MM.1S (cell line): Measurements from ENCODE around the gene CSNK2A3.

Experiments
- CTCF ChIP-seq: fragments of 300-600 bp; sonication (generic); IDR thresholded peaks from 2 replicates; pipeline ENCODE4 v1.5.1; 2016; ENCODE audit warnings: antibody characterized with exemption, low read length, mixed read lengths
- EZH2 ChIP-seq: fragments of 300-600 bp; sonication (generic); optimal IDR thresholded peaks from 2 replicates; pipeline ENCODE3; 2017; ENCODE audit warnings: low read depth, mild to moderate bottlenecking, antibody characterized with exemption, low read length, mixed read lengths
- EZH2phosphoT487 ChIP-seq: fragments of 300-600 bp; sonication (generic); IDR thresholded peaks from 2 replicates; pipeline ENCODE4 v1.6.1; 2018; ENCODE audit warnings: antibody characterized with exemption, low read length

- TF ChIP-seq CTCF, result no peak
- no peak for TF ChIP-seq EZH2
- no peak for TF ChIP-seq EZH2phosphoT487
Measured at GRCh38 chr11:11396301-11397035, 43.4 kb upstream of the CSNK2A3 start.
